HFFc6 (cell line): Measurements from ENCODE around the gene AHNAK. TPM values are rescaled to one million over a fixed set of nuclear protein-coding genes. Genes with fewer than 3 reads are reported as not detected.
A peak's percentile ranks its signal among the peaks of the same experiment; 100 is the strongest.

Source experiments
- DNase-seq: peaks from one replicate; pipeline ENCODE4 v3.0.0-alpha.2; 2018
- H3K27ac Mint-ChIP-seq: 2 replicates; pipeline ENCODE4 v1.8.0; 2020; ENCODE audit warnings: mild to moderate bottlenecking, mixed read lengths
- H3K27me3 Mint-ChIP-seq: 2 replicates; pipeline ENCODE4 v1.8.0; 2021; ENCODE audit warnings: mild to moderate bottlenecking, moderate library complexity, mixed read lengths; ENCODE audit not compliant: insufficient read depth
- H3K36me3 Mint-ChIP-seq: 2 replicates; pipeline ENCODE4 v1.8.0; 2021; ENCODE audit warnings: low read depth, mixed read lengths
- H3K4me1 Mint-ChIP-seq: 2 replicates; pipeline ENCODE4 v1.8.0; 2020; ENCODE audit warnings: low read depth, mixed read lengths
- H3K4me3 Mint-ChIP-seq: 2 replicates; pipeline ENCODE4 v1.8.0; 2020; ENCODE audit warnings: mild to moderate bottlenecking, moderate library complexity, mixed read lengths
- H3K9me3 Mint-ChIP-seq: 2 replicates; pipeline ENCODE4 v1.8.0; 2020; ENCODE audit warnings: mild to moderate bottlenecking, mixed read lengths
- total RNA-seq, 6 experiments: library from RNA; stranded (reverse); fragmentation: NEBNext Ultra II Directional; extraction: Animal tissue kit (Norgen Biotek cat#: 25700); gene quantifications; 2 replicates in 1 of 6; 3 replicates in 5 of 6; pipeline ENCODE4 v1.2.3, GENCODE V29; 2021
- TF ChIP-seq, protein P1 (sequence below): fragments of 200-600 bp; sonication (generic); IDR thresholded peaks from 2 replicates; pipeline ENCODE4 v1.5.0; 2021; ENCODE audit warnings: antibody characterized with exemption, mild to moderate bottlenecking

AHNAK gene
- total RNA-seq, 6 experiments from 2014 or later = 426 to 589 (median 452) TPM

DNA sequence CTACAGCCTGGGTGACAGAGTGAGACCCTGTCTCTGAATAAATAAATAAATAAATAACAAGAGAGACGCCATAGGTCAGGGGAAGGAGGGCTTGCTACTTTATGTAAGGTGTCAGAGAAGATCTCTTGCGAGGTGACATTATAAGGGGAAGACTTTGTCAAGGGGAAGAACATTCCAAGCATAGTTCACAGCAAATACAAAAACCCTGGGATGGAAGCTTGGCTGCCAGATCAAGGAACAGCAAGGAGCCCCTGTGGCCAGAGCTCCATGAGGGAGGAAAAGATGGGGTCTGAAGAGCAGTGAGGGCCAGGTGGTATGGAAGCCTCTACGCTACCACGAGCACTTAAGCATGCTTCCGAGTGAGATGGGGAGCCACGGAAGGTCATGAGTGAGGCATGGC is 62.3 kb downstream of the AHNAK start:
- no peak for DNase-seq
- H3K4me3 Mint-ChIP-seq = no peak overlapping the region
- H3K36me3 Mint-ChIP-seq = no peaks in the 10 kb centered on the region
- peaks cover 28% of the 10 kb centered on the region for H3K4me1 Mint-ChIP-seq
- H3K9me3 Mint-ChIP-seq = no peaks in the 10 kb centered on the region
- no peak overlapping the region for H3K27ac Mint-ChIP-seq
- H3K27me3 Mint-ChIP-seq = peaks cover 2% of the 10 kb centered on the region
- TF ChIP-seq, protein P1, sequence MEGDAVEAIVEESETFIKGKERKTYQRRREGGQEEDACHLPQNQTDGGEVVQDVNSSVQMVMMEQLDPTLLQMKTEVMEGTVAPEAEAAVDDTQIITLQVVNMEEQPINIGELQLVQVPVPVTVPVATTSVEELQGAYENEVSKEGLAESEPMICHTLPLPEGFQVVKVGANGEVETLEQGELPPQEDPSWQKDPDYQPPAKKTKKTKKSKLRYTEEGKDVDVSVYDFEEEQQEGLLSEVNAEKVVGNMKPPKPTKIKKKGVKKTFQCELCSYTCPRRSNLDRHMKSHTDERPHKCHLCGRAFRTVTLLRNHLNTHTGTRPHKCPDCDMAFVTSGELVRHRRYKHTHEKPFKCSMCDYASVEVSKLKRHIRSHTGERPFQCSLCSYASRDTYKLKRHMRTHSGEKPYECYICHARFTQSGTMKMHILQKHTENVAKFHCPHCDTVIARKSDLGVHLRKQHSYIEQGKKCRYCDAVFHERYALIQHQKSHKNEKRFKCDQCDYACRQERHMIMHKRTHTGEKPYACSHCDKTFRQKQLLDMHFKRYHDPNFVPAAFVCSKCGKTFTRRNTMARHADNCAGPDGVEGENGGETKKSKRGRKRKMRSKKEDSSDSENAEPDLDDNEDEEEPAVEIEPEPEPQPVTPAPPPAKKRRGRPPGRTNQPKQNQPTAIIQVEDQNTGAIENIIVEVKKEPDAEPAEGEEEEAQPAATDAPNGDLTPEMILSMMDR = no peak

DNA sequence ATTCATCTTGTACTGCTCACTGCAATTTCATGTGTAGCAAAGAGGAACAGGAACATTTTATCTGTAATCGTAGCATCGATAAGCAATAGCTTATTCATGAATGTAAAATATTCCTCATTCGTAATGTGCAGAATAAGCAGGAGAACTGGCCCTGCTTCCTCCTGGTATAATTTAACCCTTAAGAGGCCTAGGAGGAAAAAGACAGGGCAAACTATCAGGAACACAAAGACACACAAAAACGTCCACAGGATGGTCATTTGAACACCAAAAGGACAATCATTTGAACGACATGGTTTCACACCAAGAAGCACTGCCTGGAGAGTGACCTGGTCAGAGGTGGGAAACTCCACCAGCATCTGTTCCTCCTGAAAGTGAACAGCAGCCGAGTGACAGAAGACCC is 63.9 kb downstream of the AHNAK start:
- no peaks in the 10 kb centered on the region for H3K9me3 Mint-ChIP-seq

DNA sequence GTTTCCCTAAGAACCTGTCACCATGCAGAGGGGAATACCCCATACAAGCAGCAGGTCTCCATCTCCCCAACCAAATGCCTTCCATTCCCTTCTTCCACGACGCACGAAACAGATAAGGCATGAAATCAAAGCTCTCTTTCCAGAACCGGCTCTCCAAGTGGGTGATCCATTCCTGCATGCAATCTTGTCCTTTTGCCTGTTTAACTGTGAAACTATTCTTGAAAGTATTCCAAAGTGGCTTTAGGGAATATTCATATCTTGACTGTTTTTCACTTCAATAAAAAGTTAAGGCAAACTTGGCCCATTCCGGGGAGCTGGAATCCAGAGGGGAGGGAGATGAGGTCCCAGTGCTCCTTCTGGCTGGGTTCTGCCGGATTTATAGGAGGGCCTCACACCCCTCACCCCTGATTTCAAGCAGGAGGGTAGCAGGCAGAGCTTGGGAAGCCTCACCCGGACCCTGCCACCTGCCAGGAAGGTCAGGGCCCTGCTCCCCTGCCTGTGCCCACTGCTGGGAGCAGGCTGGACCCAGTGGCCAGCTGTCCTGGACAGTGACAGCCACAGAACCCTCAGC is 66.9 kb downstream of the AHNAK start:
- TF ChIP-seq, protein P1 = no peak
- H3K9me3 Mint-ChIP-seq = no peaks in the 10 kb centered on the region
- no peak for DNase-seq
- no peak overlapping the region for H3K4me3 Mint-ChIP-seq
- H3K36me3 Mint-ChIP-seq = no peaks in the 10 kb centered on the region
- H3K27ac Mint-ChIP-seq = peak overlapping the region; percentile 75; the same call in 1 of the 2 replicates
- no peaks in the 10 kb centered on the region; the same call in 1 of the 2 replicates for H3K27me3 Mint-ChIP-seq
- H3K4me1 Mint-ChIP-seq = peaks cover 14% of the 10 kb centered on the region

More for the DNA sequence above, 63.9 kb downstream of the AHNAK start:
- H3K27ac Mint-ChIP-seq = peak overlapping the region; percentile 29; the same call in 1 of the 2 replicates
- H3K36me3 Mint-ChIP-seq = no peaks in the 10 kb centered on the region
- no peak overlapping the region for H3K4me3 Mint-ChIP-seq
- H3K4me1 Mint-ChIP-seq = peaks cover 17% of the 10 kb centered on the region
- DNase-seq = no peak
- TF ChIP-seq, protein P1 = no peak
- no peaks in the 10 kb centered on the region; the same call in 1 of the 2 replicates for H3K27me3 Mint-ChIP-seq

DNA sequence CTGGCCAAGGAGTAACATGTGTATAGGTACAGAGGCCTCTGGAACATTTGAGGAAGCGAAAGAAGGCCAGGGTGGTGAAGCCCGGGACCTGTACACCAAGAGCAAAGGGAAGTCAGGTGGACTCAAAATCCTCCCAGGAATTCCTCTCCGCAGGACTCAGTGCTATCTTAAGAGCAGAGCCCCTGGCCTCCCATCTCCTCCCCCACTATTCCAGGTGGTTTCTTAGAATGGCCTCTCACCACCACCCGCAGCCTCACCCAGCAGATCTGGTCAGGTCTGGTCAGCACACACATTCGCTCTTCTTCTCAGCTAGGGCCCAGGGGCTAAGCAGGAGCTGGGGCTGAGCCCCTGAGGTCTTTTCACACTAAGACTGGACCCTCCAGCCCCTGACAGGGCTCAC is 68.7 kb downstream of the AHNAK start:
- no peaks in the 10 kb centered on the region for H3K9me3 Mint-ChIP-seq
- no peaks in the 10 kb centered on the region; the same call in 1 of the 2 replicates for H3K27me3 Mint-ChIP-seq
- no peak overlapping the region for H3K27ac Mint-ChIP-seq
- H3K4me3 Mint-ChIP-seq = no peak overlapping the region
- no peaks in the 10 kb centered on the region for H3K36me3 Mint-ChIP-seq
- no peak for DNase-seq
- peaks cover 9% of the 10 kb centered on the region for H3K4me1 Mint-ChIP-seq
- TF ChIP-seq, protein P1 = no peak

DNA sequence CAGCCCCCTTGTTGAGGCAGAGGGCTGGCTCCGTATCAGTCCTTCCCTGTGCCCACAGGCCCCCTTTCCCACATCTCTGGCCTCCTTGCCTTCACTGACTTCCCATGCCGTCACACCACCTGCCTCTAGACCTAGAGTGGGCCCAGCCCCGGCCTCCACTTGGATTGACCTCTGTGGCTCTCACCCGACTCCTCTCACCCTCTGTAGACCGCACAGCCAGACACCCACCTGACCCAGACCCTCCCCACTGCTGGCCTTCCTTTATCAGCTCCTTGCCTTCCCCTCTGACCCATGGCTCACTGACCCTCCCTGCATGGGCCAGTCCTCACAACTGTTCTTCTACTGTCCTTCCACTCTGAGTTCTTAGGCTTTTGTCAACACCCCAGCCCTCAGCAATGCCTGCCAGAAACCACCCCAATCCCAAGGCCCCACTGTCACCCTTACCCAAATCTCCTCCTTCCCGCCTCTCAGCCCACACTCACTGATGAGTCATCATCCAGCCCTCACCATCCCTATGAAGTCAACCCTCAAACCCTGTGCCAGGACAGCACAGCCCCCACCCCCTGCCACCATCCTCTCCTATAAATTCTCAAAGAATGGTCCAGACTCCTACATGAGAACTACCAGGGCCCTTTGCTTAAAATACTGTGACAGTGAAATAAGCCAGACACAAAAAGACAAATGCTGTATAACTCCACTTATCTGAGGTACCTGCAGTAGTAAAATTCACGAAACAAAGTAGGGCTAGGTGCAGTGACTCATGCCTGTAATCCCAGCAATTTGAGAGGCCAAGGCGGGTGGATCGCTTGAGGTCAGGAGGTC is 74.3 kb downstream of the AHNAK start:
- peak; percentile 26 for DNase-seq
- H3K27me3 Mint-ChIP-seq = no peaks in the 10 kb centered on the region; the same call in 1 of the 2 replicates
- peak overlapping the region; percentile 68 for H3K27ac Mint-ChIP-seq
- H3K36me3 Mint-ChIP-seq = no peaks in the 10 kb centered on the region
- TF ChIP-seq, protein P1 = no peak
- no peaks in the 10 kb centered on the region for H3K9me3 Mint-ChIP-seq
- peak overlapping the region; percentile 14; the same call in 1 of the 2 replicates for H3K4me3 Mint-ChIP-seq
- peaks cover 11% of the 10 kb centered on the region for H3K4me1 Mint-ChIP-seq
